GM12878 (cell line): ENCODE measurements around the gene ELP4.

Experiments used
- TAF1 ChIP-seq: IDR thresholded peaks from 2 replicates; pipeline ENCODE4 v1.6.1; 2011; ENCODE audit warnings: mild to moderate bottlenecking, low read depth, low read length, borderline replicate concordance
- TARDBP ChIP-seq: IDR thresholded peaks from 2 replicates; pipeline ENCODE4 v1.6.1; 2016; ENCODE audit warnings: borderline replicate concordance
- YY1 ChIP-seq: IDR thresholded peaks from 2 replicates; pipeline ENCODE4 v1.6.1; 2011; ENCODE audit warnings: low read depth, mild to moderate bottlenecking, low read length
- TF ChIP-seq, protein P1 (sequence below), 3 experiments: IDR thresholded peaks in 2 of 3; conservative IDR thresholded peaks in 1 of 3; 2 replicates each; pipeline ENCODE4 v1.5.1; 2011; ENCODE audit warnings: low read depth in 3 of 3, low read length in 3 of 3, mild to moderate bottlenecking in 3 of 3, control low read depth in 2 of 3, moderate library complexity in 2 of 3, inconsistent platforms in 1 of 3, mixed read lengths in 1 of 3; ENCODE audit not compliant: control insufficient read depth in 2 of 3, insufficient read depth in 1 of 3; ENCODE audit errors: extremely low read depth in 1 of 3
- TF ChIP-seq, protein P2 (sequence below): fragments of 450-650 bp; formaldehyde crosslinking; IDR thresholded peaks from 2 replicates; pipeline ENCODE4 v1.4.0; 2020; ENCODE audit warnings: mild to moderate bottlenecking, moderate library complexity

DNA sequence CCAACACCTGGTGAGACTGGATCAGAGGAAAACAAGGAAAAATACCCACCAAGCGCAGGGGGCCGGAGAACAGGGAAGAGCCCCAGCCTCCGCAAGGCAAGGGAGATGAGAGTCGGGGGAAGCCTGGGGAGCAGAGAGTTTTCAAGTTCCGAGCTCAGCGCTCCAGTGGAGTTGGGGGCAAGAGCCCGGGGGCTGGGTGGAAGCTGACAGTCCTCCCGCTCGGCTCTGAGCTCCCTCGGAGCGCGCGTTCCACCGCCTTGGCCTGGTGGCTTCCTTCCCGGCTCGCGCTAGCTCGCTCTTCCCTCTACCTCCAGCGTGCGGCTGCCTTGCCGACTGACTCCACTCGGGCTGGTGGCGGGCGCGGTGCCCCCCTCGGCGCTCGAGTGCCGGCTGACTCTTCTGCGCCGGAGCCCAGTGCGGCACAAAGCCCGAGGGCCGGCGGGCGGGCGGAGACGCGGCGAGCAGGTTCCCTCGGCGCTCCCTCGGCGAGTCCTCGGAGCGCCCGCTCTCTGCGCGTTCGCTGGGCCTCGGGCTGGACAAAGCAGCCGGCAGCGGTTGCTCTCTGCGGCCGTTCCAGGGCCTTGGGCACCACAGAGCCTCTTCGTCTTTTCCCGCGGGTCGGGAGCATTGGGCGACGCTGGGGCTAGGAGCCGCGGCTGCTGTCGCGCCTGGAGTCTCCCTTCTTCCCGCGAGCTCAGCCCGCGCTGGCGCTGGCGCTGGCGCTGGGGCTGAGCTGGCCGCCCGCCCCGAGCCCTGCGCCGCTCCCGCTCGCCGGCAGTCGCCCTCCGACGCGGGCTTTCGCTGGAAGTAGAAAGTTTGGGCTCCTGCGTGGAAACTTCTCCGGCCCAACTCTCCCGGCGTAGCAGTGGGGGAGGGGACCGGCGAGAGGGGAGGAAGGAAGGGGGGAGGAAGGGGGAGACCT lies 300.6 kb downstream of the ELP4 start:
- TF ChIP-seq, protein P1, sequence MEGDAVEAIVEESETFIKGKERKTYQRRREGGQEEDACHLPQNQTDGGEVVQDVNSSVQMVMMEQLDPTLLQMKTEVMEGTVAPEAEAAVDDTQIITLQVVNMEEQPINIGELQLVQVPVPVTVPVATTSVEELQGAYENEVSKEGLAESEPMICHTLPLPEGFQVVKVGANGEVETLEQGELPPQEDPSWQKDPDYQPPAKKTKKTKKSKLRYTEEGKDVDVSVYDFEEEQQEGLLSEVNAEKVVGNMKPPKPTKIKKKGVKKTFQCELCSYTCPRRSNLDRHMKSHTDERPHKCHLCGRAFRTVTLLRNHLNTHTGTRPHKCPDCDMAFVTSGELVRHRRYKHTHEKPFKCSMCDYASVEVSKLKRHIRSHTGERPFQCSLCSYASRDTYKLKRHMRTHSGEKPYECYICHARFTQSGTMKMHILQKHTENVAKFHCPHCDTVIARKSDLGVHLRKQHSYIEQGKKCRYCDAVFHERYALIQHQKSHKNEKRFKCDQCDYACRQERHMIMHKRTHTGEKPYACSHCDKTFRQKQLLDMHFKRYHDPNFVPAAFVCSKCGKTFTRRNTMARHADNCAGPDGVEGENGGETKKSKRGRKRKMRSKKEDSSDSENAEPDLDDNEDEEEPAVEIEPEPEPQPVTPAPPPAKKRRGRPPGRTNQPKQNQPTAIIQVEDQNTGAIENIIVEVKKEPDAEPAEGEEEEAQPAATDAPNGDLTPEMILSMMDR (IDR thresholded peaks at IDR 0.05 in 2 of 3, conservative IDR thresholded peaks at IDR 0.05 in 1 of 3; ENCODE audit: control insufficient read depth in 2 of 3, extremely low read depth in 1 of 3, insufficient read depth in 1 of 3, low read depth in 3 of 3, low read length in 3 of 3): no peak
- TF ChIP-seq, protein P2, sequence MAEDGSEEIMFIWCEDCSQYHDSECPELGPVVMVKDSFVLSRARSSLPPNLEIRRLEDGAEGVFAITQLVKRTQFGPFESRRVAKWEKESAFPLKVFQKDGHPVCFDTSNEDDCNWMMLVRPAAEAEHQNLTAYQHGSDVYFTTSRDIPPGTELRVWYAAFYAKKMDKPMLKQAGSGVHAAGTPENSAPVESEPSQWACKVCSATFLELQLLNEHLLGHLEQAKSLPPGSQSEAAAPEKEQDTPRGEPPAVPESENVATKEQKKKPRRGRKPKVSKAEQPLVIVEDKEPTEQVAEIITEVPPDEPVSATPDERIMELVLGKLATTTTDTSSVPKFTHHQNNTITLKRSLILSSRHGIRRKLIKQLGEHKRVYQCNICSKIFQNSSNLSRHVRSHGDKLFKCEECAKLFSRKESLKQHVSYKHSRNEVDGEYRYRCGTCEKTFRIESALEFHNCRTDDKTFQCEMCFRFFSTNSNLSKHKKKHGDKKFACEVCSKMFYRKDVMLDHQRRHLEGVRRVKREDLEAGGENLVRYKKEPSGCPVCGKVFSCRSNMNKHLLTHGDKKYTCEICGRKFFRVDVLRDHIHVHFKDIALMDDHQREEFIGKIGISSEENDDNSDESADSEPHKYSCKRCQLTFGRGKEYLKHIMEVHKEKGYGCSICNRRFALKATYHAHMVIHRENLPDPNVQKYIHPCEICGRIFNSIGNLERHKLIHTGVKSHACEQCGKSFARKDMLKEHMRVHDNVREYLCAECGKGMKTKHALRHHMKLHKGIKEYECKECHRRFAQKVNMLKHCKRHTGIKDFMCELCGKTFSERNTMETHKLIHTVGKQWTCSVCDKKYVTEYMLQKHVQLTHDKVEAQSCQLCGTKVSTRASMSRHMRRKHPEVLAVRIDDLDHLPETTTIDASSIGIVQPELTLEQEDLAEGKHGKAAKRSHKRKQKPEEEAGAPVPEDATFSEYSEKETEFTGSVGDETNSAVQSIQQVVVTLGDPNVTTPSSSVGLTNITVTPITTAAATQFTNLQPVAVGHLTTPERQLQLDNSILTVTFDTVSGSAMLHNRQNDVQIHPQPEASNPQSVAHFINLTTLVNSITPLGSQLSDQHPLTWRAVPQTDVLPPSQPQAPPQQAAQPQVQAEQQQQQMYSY (CRISPR knock-in tag): no peak
- no peak for TF ChIP-seq YY1
- no peak for TF ChIP-seq TAF1
- TF ChIP-seq TARDBP: no peak
